GM12872 (cell line): Measurements from ENCODE around the gene TNNC1.

ENCODE experiments used
- CTCF ChIP-seq: IDR thresholded peaks from 3 replicates; pipeline ENCODE4 v1.5.1; 2011; ENCODE audit warnings: low read depth, mild to moderate bottlenecking, low read length, moderate library complexity; ENCODE audit not compliant: insufficient read depth

TNNC1 gene

GRCh38 chr3:52446631-52447511, 7.0 kb downstream of the TNNC1 start:
- peak; percentile 100 for TF ChIP-seq CTCF

GRCh38 chr3:52446042-52446441, 7.8 kb downstream of the TNNC1 start:
- TF ChIP-seq CTCF = no peak

DNA sequence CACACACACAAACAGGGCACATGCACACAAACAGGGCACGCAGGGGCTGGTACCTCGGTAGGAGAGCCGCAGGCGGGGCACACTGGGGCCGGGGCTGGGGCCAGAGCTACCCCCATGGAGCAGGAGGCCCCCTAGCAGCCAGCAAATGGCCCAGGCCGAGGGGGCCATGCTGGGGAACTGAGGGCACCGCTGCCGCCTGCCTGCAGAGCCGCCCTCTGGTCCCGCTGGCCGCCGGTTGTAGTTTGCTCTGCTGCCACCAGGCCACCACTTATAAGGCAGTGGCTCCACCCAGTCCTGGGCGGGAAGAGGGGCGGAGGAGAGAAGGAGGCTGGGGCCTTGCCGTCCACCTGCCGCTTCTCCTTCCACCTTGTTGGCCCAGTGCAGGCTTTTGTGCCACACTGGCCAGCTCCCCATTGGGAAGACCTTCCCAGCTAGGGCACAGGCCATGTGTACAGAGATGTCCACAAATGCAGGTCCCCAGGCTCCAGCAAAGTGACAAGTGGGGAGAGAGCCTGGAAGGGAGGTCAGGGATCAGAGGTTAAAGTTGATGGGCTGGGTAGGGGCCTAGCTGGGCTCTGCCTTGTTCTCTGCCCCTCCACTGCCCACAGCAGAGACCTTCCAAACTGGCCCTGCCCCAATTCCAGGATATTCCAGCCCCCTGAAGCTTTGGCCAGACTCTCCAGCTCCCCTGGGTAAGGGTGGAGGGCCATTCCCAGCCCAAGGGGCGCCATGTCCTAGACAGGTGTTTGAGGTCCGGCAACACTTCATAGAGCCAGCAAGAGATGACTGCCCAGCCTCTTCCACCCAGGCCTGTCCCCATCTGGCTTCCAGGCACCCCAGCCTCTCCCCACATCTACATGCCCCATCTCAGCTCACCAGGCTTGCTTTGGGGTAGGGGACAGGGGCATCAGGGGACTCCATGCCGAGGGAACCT, 8.7 kb downstream of the TNNC1 start, which contains the start of gene SEMA3G:
Gene SEMA3G, minus strand, starts transcription at position 244 of the 934 bp plus-strand sequence. Its CDS starts 76 bp downstream, at position 168.
- TF ChIP-seq CTCF = peak; percentile 73

DNA sequence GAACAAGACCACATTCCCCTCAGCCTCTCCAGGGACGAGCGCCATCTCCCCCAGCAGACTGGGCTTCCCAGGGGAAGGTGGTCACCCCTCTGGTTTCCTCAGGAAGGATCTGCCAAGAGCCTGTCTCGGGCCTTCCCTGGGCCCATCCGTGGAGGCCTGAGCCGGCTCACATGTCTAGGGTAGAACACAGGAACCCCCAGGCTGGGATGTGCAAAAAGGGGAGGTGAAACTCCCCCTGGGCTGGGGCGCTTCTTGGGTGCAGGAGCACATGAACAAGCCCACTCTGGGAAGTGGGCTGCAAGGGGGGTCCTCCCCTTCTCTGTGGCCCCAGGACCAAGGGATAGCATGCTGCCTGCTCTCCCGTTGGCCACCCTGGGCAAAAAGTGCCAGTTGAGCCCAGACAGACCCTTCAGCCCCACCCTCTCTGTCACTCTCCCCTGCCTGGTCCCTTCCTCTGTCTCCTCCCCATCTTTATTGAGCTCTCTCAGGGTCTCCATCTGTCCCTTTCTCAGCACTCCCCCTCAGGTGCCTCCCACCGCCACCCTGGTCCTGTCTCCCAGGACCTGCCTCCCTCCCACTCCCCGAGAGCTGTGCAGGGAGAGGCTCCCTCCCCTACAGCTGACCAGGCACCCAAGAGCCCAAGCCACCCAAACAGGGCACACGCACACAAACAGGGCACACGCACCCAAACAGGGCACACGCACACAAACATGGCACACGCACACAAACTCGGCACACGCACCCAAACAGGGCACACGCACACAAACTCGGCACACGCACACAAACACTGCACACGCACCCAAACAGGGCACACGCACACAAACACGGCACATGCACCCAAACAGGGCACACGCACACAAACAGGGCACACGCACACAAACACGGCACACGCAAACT, 9.8 kb downstream of the TNNC1 start:
- no peak for TF ChIP-seq CTCF

- no peak for TF ChIP-seq CTCF
These were observed 10.6 kb downstream of the TNNC1 start for GRCh38 chr3:52443268-52443610.

DNA sequence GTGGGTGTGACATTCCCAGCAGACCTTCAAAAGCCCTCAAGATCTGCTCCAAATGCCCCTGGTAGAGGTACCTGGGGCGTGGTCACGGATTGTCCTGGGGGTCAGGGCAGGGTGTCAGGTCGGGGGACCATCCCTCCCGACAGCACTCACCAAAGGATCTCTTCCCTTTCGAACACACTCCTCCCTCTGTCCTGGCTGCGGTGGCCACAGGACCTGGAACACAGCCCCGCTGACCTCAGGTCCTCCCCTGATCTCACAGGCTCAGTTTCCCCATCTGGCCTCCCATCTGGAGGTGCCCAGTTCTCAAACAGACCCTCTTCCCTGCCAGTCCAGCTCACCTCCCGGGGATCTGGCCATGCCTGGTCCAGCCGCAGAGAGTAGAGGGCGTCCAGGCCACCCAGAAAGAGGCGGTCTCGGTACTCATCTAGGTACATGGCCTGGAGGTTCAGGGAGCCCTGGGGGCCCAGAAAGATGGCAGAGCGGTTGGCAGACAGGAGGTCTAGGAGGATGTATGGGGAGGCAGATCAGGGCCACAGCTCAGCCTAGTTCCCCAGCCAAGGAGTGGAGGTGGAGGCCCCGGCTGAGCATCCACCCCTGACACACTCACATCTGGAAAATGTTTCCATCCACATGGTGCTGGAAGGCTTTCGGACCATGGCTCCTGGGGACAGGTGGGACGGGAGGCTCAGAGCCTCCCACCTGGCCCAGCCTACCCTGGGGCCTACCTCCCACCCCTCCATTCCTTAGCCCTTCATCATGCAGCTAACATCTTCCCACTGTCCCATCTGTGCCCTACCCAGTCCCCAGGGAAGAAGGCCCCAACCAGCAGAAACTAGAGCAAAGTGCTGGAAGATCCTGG, 11.2 kb downstream of the TNNC1 start:
- TF ChIP-seq CTCF = no peak
